SK-N-SH treated with all-trans-retinoic acid at 6 μM for 48 hours (cell line): ENCODE data around the gene NCKAP5.

Experiments used
- CREB5 ChIP-seq: fragments of 250-450 bp; sonication (Bioruptor Pico); IDR thresholded peaks from 2 replicates; pipeline ENCODE4 v1.5.1; 2020; ENCODE audit warnings: low read depth, mild to moderate bottlenecking, moderate library complexity
- CSDC2 ChIP-seq: fragments of 250-450 bp; sonication (Bioruptor Pico); IDR thresholded peaks from 2 replicates; pipeline ENCODE4 v1.5.0; 2020; ENCODE audit warnings: mild to moderate bottlenecking, moderate library complexity
- CSRNP3 ChIP-seq: fragments of 250-450 bp; sonication (Bioruptor Pico); IDR thresholded peaks from 2 replicates; pipeline ENCODE4 v1.5.1; 2021; ENCODE audit warnings: mild to moderate bottlenecking, moderate library complexity
- OSR1 ChIP-seq: fragments of 250-450 bp; sonication (Bioruptor Pico); IDR thresholded peaks from 2 replicates; pipeline ENCODE4 v1.8.0; 2022; ENCODE audit warnings: moderate library complexity, mild to moderate bottlenecking, inconsistent platforms
- PATZ1 ChIP-seq: fragments of 250-450 bp; sonication (Bioruptor Pico); IDR thresholded peaks from 2 replicates; pipeline ENCODE4 v1.8.0; 2020; ENCODE audit warnings: mild to moderate bottlenecking, moderate library complexity, borderline replicate concordance
- PPARA ChIP-seq: fragments of 250-450 bp; sonication (Bioruptor Pico); IDR thresholded peaks from 2 replicates; pipeline ENCODE4 v1.5.0; 2020; ENCODE audit warnings: mild to moderate bottlenecking, borderline replicate concordance
- RARB ChIP-seq: fragments of 250-450 bp; sonication (Bioruptor Pico); IDR thresholded peaks from 2 replicates; pipeline ENCODE4 v1.8.0; 2021; ENCODE audit warnings: mild to moderate bottlenecking, moderate library complexity
- SNAI2 ChIP-seq: fragments of 250-450 bp; sonication (Bioruptor Pico); IDR thresholded peaks from 2 replicates; pipeline ENCODE4 v1.5.0; 2020; ENCODE audit warnings: mild to moderate bottlenecking, moderate library complexity
- TCF4 ChIP-seq: fragments of 250-450 bp; sonication (Bioruptor Pico); IDR thresholded peaks from 2 replicates; pipeline ENCODE4 v1.8.0; 2021; ENCODE audit warnings: mild to moderate bottlenecking, moderate library complexity, borderline replicate concordance
- ZFP30 ChIP-seq: fragments of 450-650 bp; formaldehyde crosslinking; IDR thresholded peaks from 2 replicates; pipeline ENCODE4 v1.5.0; 2022; ENCODE audit warnings: mild to moderate bottlenecking, moderate library complexity
- ZNF565 ChIP-seq: fragments of 450-650 bp; formaldehyde crosslinking; conservative IDR thresholded peaks from 2 replicates; pipeline ENCODE4 v1.5.0; 2020; ENCODE audit warnings: low read depth, mild to moderate bottlenecking, moderate library complexity

GRCh38 chr2:133312038-133312729, 256.1 kb downstream of the NCKAP5 start:
- TF ChIP-seq CSDC2 (CRISPR knock-in tag), result no peak
- no peak for TF ChIP-seq ZFP30 (CRISPR knock-in tag)
- TF ChIP-seq CSRNP3 (CRISPR knock-in tag), result no peak
- TF ChIP-seq PATZ1 (CRISPR knock-in tag), result no peak
- no peak for TF ChIP-seq PPARA
- TF ChIP-seq SNAI2, result no peak
- TF ChIP-seq CREB5 (CRISPR knock-in tag), result no peak
- no peak for TF ChIP-seq OSR1 (CRISPR knock-in tag)
- no peak for TF ChIP-seq RARB (CRISPR knock-in tag)
- TF ChIP-seq TCF4 (CRISPR knock-in tag), result no peak
- no peak for TF ChIP-seq ZNF565 (CRISPR knock-in tag)
